AG09319 (cell line): ENCODE measurements around the gene DNAJC16.
"Not testable (repeated sequence)": the region's sequence is repeated elsewhere in the genome, so short reads cannot be mapped to it uniquely, and the experiment has no call there.

Source experiments
- DNase-seq: peaks from one replicate; pipeline ENCODE4 v3.0.0-alpha.2; 2010; ENCODE audit warnings: low read depth; ENCODE audit errors: extremely low read depth
- TF ChIP-seq, protein P1 (sequence below): IDR thresholded peaks from 2 replicates; pipeline ENCODE4 v1.5.1; 2011; ENCODE audit warnings: low read depth, mild to moderate bottlenecking, inconsistent platforms, low read length, moderate library complexity

The DNAJC16 gene

DNA sequence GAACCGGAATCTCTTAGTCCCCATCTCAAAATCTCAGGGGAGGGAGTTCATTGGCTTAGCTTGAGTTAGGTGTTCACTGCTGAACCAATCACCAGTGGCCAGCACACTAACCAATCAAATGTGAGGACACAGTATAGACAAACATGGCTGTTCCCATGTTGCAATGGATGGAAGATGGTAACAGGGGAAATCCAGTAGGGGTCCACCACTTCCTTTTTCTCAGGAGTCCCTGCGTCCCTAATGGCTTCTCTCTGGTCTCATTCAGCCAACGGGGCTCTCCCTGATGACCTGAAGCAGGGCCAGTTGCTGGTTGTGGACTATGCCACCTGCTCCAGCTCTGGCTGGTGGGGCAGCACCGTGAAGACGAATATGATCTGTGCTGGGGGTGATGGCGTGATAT, 41.0 kb upstream of the DNAJC16 start:
- DNase-seq, result no peak

DNA sequence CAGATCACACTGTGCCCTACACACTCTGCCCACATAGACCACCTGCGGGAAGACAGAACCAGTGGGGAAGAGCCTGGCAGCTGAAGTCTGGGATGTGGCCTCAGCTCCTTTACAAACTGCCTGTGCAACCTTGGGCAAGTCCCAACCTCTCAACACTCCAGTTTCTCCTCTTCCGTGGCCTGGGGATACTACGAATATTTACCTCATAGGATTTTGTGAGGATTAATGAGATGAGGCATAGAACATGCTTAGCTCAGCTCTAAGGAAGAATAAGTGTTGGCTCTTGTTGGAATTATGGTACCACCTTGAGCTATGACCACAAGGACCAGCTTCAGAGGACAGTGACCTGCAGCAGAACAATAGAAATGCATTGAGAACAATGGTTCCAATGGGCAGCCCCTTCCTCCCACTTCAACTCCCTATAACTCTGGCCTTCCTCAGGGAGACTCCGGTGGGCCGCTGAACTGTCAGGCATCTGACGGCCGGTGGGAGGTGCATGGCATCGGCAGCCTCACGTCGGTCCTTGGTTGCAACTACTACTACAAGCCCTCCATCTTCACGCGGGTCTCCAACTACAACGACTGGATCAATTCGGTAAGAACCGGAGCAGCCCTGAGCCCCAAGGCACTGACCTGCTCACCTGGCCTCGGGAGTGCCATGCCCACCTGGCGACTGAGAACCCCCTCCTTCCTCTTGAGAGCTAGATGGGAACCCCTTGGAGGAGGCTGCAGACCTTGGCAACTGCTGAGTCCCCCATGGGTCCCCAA, 39.6 kb upstream of the DNAJC16 start:
- not testable (repeated sequence) for DNase-seq

More for the DNA sequence above, 41.0 kb upstream of the DNAJC16 start:
- TF ChIP-seq, protein P1, sequence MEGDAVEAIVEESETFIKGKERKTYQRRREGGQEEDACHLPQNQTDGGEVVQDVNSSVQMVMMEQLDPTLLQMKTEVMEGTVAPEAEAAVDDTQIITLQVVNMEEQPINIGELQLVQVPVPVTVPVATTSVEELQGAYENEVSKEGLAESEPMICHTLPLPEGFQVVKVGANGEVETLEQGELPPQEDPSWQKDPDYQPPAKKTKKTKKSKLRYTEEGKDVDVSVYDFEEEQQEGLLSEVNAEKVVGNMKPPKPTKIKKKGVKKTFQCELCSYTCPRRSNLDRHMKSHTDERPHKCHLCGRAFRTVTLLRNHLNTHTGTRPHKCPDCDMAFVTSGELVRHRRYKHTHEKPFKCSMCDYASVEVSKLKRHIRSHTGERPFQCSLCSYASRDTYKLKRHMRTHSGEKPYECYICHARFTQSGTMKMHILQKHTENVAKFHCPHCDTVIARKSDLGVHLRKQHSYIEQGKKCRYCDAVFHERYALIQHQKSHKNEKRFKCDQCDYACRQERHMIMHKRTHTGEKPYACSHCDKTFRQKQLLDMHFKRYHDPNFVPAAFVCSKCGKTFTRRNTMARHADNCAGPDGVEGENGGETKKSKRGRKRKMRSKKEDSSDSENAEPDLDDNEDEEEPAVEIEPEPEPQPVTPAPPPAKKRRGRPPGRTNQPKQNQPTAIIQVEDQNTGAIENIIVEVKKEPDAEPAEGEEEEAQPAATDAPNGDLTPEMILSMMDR, result no peak

DNA sequence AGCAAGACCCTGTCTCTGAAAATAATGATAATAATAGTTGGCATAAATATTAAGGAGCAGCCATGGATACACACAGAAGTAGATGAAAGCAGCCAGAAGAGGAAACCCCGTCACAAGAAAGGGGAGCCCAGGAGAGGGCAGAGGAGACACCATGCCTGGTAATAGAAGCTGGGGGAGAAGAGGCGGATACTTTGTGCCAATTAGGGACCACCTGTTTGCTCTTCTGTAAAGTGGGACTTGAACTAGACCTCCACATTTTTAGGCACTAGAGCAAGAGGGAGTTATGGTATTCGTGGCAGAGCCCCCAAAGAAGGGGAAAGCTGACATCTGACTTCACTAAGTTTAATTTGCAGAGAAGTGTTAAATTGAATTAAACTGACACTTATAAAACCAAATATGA, 38.3 kb upstream of the DNAJC16 start:
- DNase-seq, result no peak
- TF ChIP-seq, protein P1, result no peak

DNA sequence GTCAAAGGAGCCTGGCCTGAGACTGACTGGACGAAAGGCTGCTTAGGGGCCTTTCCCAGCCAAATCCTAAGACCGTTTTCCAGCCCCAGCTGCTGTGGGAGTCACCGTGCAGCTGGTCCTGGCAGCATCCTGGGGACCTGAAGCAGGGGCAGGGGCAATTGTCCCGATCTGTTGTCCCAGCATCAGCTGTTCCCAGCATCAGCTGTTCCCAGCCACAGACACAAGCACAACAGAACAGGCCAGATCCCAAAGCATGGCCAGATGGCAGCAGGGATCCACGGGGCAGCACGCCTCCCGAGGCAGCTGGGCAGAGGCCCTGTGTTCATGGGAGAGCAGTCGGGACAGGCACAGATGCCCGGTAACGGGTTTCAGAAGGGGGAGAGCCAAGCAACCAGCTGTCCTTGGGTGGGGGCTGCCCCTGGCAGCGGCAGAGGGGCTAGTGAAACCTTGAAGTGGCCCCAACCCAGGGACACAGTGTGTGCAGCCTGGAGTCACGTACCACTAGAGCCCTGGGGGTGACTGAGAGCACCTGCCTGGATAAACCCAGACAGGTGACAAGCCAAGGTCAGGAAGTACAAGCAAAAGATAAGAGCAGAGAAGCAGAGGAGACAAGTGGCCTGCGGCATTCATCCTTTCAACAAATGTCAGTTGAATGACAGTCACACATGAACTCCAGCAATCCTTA, 37.5 kb upstream of the DNAJC16 start:
- no peak for DNase-seq
- TF ChIP-seq, protein P1, result no peak

DNA sequence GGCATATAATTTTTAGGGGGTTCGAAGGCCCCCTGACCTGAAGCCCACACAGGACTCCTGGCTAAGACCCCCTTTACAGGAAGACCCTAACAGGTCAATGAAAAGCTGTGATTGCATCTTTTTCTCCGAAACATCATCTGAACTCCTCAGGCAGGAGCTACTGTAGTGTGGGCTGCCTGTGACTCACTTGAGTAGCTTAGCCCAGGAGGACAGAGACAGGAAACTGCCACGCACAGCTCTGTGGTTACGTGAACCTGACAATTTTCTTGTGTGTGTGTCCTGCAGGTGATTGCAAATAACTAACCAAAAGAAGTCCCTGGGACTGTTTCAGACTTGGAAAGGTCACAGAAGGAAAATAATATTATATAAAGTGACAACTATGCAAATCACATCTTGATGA, 35.6 kb upstream of the DNAJC16 start:
- DNase-seq, result not testable (repeated sequence)

DNA sequence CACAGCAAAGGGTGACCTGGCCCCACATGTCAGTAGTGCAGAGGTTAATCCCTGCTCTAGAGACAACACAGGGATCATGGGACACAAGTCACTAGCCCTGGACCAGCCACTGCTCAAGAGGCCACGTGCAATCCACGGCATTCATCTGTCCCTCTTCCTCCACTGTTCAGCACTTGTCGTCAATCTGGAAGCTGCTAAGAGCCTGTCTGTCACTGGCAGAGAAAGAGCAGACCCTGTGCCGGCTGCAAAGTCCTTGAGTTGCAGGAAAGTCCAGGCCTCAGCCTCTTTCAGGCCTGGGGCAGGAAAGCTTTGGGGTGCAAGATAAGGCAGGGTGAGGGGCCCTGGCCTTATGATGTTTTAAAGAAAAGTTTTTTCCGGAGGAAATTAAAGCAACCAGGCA, 34.1 kb upstream of the DNAJC16 start:
- TF ChIP-seq, protein P1, result no peak
- DNase-seq, result no peak

DNA sequence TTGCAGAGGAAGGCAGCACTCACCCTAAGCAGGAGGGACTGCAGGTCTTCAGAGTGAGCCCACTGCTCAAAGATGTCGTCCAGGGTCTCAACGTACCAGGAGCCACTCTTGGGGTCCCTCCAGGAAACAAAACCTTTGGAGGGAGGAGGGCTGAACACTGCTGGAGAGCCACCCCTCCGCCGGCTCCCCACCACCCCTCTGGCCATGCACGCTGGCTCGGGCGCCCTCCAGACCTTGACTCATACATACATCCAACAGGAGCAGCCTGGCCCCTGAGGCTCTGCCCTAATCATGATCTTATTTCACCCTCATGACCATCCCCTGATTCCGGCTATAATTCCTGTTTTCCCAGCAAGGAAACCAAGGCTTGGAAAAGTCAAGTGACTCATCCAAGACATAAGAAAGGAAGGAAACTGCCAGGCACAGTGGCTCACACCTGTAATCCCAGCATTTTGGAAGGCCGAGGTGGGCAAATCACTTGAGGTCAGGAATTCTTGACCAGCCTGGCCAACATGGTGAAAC, 32.7 kb upstream of the DNAJC16 start:
- no peak for DNase-seq
- TF ChIP-seq, protein P1, result no peak
